Measurements from ENCODE around the gene ST6GALNAC4.
"Not testable (repeated sequence)": the region's sequence is repeated elsewhere in the genome, so short reads cannot be mapped to it uniquely, and the experiment has no call there.

ST6GALNAC4 gene

GRCh38 chr9:127870153-127870491, 46.7 kb downstream of the ST6GALNAC4 start:
- not testable (repeated sequence) for DNase-seq (ENCODE audit: low read depth)

- peak; percentile 68 for DNase-seq (ENCODE audit: low read depth)
These were observed 47.3 kb downstream of the ST6GALNAC4 start for GRCh38 chr9:127869310-127870152.

- no peak for DNase-seq (ENCODE audit: low read depth)
These were observed 48.5 kb downstream of the ST6GALNAC4 start for GRCh38 chr9:127868278-127868902.

- DNase-seq (ENCODE audit: low read depth), result no peak
These were observed 49.2 kb downstream of the ST6GALNAC4 start for GRCh38 chr9:127867356-127868277.

GRCh38 chr9:127866535-127866934, 50.3 kb downstream of the ST6GALNAC4 start:
- no peak for DNase-seq (ENCODE audit: low read depth)

GRCh38 chr9:127865645-127866464, 51.0 kb downstream of the ST6GALNAC4 start:
- no peak for DNase-seq (ENCODE audit: low read depth)

GRCh38 chr9:127863191-127863621, 53.6 kb downstream of the ST6GALNAC4 start:
- DNase-seq (ENCODE audit: low read depth), result no peak

GRCh38 chr9:127862075-127863011, 54.5 kb downstream of the ST6GALNAC4 start:
- DNase-seq (ENCODE audit: low read depth), result no peak

GRCh38 chr9:127860779-127861178, 56.1 kb downstream of the ST6GALNAC4 start:
- no peak for DNase-seq (ENCODE audit: low read depth)

- no peak for DNase-seq (ENCODE audit: low read depth)
These were observed 56.6 kb downstream of the ST6GALNAC4 start for GRCh38 chr9:127860260-127860659.

GRCh38 chr9:127858041-127858512, 58.8 kb downstream of the ST6GALNAC4 start:
- DNase-seq (ENCODE audit: low read depth), result no peak
